HG02840 (cell line): Measurements from ENCODE around the gene RIF1.

Experiments used
- ATAC-seq: cut with Tn5 transposase; IDR thresholded peaks from one replicate; pipeline ENCODE4 v1.9.1; 2021; ENCODE audit warnings: mild to moderate bottlenecking, moderate library complexity, moderate number of reproducible peaks; ENCODE audit not compliant: unreplicated experiment, low FRiP score

The RIF1 gene, protein sequence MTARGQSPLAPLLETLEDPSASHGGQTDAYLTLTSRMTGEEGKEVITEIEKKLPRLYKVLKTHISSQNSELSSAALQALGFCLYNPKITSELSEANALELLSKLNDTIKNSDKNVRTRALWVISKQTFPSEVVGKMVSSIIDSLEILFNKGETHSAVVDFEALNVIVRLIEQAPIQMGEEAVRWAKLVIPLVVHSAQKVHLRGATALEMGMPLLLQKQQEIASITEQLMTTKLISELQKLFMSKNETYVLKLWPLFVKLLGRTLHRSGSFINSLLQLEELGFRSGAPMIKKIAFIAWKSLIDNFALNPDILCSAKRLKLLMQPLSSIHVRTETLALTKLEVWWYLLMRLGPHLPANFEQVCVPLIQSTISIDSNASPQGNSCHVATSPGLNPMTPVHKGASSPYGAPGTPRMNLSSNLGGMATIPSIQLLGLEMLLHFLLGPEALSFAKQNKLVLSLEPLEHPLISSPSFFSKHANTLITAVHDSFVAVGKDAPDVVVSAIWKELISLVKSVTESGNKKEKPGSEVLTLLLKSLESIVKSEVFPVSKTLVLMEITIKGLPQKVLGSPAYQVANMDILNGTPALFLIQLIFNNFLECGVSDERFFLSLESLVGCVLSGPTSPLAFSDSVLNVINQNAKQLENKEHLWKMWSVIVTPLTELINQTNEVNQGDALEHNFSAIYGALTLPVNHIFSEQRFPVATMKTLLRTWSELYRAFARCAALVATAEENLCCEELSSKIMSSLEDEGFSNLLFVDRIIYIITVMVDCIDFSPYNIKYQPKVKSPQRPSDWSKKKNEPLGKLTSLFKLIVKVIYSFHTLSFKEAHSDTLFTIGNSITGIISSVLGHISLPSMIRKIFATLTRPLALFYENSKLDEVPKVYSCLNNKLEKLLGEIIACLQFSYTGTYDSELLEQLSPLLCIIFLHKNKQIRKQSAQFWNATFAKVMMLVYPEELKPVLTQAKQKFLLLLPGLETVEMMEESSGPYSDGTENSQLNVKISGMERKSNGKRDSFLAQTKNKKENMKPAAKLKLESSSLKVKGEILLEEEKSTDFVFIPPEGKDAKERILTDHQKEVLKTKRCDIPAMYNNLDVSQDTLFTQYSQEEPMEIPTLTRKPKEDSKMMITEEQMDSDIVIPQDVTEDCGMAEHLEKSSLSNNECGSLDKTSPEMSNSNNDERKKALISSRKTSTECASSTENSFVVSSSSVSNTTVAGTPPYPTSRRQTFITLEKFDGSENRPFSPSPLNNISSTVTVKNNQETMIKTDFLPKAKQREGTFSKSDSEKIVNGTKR (N-terminal part only)

GRCh38 chr2:151409601-151410484, at the start of gene RIF1:
Gene RIF1, plus strand, starts transcription at chr2:151409902. Its CDS starts 522 bp downstream, at chr2:151410424.
- peak; percentile 88 for ATAC-seq

DNA sequence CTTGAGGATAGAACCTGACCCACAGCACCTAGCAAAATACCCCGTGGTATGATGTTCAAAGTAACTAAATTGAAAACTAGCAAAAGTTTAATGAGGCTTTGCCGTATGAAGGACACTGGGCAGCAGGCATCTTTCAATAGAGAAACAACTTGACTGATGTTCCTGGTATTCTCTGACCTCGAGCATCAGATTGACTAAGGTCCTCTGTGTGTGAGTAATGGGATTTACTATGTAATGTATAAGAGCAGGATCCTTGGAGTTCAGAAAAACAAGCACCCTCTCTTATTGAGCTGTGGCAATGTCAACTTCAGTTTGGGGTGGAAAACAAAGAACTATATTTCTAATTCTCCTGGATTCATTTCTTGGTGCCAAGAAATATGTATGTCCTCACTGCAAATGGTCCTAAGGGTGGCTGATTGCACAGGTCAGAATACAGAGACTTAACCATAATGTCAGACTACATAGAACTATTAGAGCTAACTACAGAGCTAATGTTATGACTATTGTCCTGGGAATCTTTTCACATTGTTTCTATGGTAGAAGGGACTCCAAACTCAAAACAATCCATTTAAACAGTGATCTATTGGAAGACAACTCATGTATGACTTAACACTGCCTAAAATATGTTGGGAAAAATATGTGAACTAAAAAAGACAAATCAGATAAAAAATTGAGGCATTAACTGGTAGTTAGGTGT, 47.9 kb upstream of the RIF1 start:
- ATAC-seq = no peak

DNA sequence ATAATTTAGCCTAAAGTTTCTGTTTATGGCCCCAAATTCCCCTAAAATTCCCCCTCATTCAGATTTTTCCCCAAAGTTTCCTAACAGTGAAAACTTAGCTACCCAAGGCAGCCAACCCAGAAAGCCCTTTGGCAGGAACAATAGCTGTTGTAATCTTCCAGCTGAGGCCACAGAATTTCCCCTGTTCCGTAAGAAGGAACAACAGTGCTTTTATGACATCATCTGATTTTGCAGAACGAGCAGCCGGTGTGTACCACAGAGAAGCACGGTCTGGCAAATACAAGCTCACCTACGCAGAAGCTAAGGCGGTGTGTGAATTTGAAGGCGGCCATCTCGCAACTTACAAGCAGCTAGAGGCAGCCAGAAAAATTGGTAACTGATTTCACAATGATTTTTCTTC, 46.0 kb upstream of the RIF1 start:
- peak; percentile 75 for ATAC-seq

GRCh38 chr2:151367571-151367970, 42.1 kb upstream of the RIF1 start:
- ATAC-seq = no peak

GRCh38 chr2:151374436-151374835, 35.3 kb upstream of the RIF1 start:
- peak; percentile 98 for ATAC-seq

GRCh38 chr2:151379169-151379568, 30.5 kb upstream of the RIF1 start:
- ATAC-seq = no peak

DNA sequence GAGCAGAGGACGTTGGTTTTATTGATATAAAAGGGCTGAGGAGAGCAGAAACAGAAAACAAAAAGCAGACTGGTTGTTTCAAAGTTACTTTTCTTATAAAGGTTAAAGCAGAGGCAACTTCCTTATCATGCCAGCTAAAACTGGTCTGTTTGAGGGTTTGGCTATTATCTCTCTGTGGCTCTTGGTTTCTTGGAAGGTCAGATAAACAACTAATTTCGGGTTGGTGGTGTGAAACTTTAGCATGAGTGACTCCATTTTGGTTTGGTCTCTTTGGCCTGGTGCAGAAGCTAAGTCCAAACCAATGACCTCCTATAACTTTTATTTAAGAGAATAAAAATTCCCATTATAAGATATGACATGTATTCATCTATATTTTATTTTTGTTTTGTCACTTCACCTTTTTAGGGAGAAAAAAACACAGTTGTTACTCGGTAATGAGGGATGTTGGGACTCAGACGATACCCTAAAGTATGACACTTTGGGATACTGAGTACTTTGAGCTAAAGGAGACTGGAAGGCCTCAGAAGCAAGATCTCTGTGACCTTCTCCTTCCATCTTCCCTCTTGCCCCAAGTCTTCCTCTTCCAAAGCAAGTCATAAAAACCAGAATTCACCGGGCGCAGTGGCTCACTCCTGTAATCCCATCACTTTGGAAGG, 29.0 kb upstream of the RIF1 start:
- no peak for ATAC-seq

DNA sequence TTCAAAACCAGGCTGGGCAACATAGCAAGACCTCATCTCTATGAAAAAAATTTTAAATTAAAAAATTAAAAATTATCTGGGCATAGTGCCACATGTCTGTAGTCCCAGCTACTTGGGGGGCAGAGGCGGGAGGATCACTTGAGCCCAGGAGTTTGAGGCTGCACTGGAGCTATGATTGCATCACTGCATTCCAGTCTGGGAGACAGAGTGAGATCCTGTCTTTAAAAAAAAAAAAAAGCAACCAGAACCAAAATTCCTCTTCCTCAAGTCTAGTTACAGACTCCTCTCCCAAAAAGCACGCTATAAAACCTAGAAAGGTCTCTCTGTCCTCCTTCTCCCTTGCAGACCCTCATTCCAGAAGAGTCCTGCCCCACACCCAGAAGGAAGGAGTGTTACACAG, 28.4 kb upstream of the RIF1 start:
- no peak for ATAC-seq

- ATAC-seq = no peak
These were observed 21.7 kb upstream of the RIF1 start for GRCh38 chr2:151388011-151388410.

- no peak for ATAC-seq
These were observed 18.3 kb upstream of the RIF1 start for GRCh38 chr2:151391436-151391835.

- no peak for ATAC-seq
These were observed 15.2 kb upstream of the RIF1 start for GRCh38 chr2:151394509-151394908.

GRCh38 chr2:151395509-151396374, 14.0 kb upstream of the RIF1 start:
- no peak for ATAC-seq

GRCh38 chr2:151399981-151400380, 9.7 kb upstream of the RIF1 start:
- ATAC-seq = no peak

DNA sequence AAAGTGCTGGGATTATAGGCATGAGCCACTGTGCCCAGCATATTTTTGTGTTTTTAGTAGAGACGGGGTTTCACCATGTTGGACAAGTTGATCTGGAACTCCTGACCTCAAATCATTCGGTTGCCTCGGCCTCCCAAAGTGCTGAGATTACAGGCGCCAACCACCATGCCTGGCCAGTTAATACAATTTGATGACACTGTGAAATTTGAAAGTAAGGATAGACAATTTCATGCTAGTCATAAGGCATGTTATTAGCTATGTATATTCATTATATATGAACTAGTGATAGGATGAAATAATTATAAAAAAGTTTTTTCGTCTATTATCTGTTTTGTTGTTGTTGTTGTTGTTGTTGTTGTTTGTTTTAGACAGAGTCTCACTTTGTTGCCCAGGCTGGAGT, 8.6 kb upstream of the RIF1 start:
- no peak for ATAC-seq

DNA sequence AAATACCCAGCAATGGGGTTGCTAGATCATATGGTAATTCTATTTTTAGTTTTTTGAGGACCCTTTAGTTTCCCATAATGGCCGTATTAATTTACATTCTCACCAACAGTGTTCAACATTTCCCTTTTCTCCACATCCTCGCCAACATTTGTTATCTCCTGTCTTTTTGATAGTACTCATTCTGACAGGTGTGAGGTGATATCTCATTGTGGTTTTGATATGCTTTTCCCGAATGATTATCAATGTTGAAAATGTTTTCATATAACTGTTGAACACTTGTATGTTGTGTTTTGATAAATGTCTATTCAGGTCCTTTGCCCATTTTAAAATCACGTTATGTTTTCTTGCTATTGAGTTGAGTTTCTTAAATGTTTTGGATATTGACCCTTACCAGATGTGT, 5.8 kb upstream of the RIF1 start:
- ATAC-seq = no peak

DNA sequence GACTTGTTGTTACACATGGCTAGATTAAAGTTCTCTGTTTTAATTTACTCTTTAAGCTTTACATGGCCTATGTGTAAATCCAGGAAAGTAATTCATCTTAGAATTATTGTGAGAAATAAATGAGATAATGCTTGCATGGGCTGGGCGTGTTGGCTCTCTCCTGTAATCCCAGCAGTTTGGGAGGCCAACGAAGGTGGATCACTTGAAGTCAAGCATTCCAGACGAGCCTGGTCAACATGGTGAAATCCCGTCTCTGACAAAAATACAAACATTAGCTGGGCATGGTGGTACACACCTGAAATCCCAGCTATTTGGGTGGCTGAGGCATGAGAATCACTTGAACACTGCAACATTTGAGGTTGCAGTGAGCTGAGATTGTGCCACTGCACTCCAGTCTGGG, 4.3 kb upstream of the RIF1 start:
- no peak for ATAC-seq

GRCh38 chr2:151407281-151407680, 2.4 kb upstream of the RIF1 start:
- ATAC-seq = no peak
